Measurements from ENCODE around the gene ASMTL. TPM values are rescaled to one million over a fixed set of nuclear protein-coding genes. Genes with fewer than 3 reads are reported as not detected.

ASMTL gene
- total and polyA plus RNA-seq, 10 donors = 21.3 to 35.5 (median 27.2) TPM

- Histone ChIP-seq H3K27me3 (replicated peaks in 1 of 7) (no peaks in the 10 kb centered on the region), H3K36me3 (no peaks in the 10 kb centered on the region), H3K4me3 (peak overlapping the region; percentile 24 to 98 (median 63)), H3K27ac (peak overlapping the region; percentile 59 to 97 (median 84)), H3K4me1 (peaks cover 4 to 43% (median 19%) of the 10 kb centered on the region in 6 donors), H3K9me3 (no peaks in the 10 kb centered on the region)
- TF ChIP-seq POLR2A (IDR thresholded peaks at IDR 0.05) = no peak
- peak; percentile 96 to 100 (median 98) for TF ChIP-seq CTCF (IDR thresholded peaks at IDR 0.05 in 8 of 11, conservative IDR thresholded peaks at IDR 0.05 in 3 of 11)
- TF ChIP-seq POLR2AphosphoS5 (IDR thresholded peaks at IDR 0.05) = peak; percentile 66 to 82 (median 68)
- WGBS, 5 donors = 5 to 10% (median 5%) methylated on average over 24 to 45 of the region's 45 CpGs
- peak; percentile 97 for DNase-seq
- intact Hi-C loops (cut with DNase I; ENCODE audit: low total_unique reads) = loop anchor here (10.0 kb wide), 1 partner anchor 121 kb away; no protein-coding TSS in a partner anchor
These were observed 1.5 kb upstream of the ASMTL start for GRCh38 chrX:1453951-1454785.

- intact Hi-C loops (cut with DNase I; ENCODE audit: low total_unique reads) = loop anchor here (10.0 kb wide), 1 partner anchor 121 kb away; no protein-coding TSS in a partner anchor
- 0 to 1% (median 0%) methylated on average over 3 to 34 of the region's 34 CpGs for WGBS, 5 donors
- H3K4me1 ChIP-seq = peaks cover 4 to 43% (median 19%) of the 10 kb centered on the region in 6 donors
- peak overlapping the region; percentile 77 to 97 (median 93) for H3K27ac ChIP-seq
- peak; percentile 28 to 73 (median 33) for TF ChIP-seq POLR2AphosphoS5 (IDR thresholded peaks at IDR 0.05)
- TF ChIP-seq CTCF (IDR thresholded peaks at IDR 0.05 in 8 of 11, conservative IDR thresholded peaks at IDR 0.05 in 3 of 11) = no peak
- TF ChIP-seq POLR2A (IDR thresholded peaks at IDR 0.05) = peak in 1 of 3 donors; percentile 39
- peak; percentile 97 for DNase-seq
- H3K36me3 ChIP-seq = no peaks in the 10 kb centered on the region
- no peaks in the 10 kb centered on the region for H3K9me3 ChIP-seq
- peak overlapping the region; percentile 33 to 98 (median 66) for H3K4me3 ChIP-seq
- no peaks in the 10 kb centered on the region for H3K27me3 ChIP-seq (replicated peaks in 1 of 7)
These were observed 680 bp upstream of the ASMTL start for GRCh38 chrX:1453395-1453783.

DNA sequence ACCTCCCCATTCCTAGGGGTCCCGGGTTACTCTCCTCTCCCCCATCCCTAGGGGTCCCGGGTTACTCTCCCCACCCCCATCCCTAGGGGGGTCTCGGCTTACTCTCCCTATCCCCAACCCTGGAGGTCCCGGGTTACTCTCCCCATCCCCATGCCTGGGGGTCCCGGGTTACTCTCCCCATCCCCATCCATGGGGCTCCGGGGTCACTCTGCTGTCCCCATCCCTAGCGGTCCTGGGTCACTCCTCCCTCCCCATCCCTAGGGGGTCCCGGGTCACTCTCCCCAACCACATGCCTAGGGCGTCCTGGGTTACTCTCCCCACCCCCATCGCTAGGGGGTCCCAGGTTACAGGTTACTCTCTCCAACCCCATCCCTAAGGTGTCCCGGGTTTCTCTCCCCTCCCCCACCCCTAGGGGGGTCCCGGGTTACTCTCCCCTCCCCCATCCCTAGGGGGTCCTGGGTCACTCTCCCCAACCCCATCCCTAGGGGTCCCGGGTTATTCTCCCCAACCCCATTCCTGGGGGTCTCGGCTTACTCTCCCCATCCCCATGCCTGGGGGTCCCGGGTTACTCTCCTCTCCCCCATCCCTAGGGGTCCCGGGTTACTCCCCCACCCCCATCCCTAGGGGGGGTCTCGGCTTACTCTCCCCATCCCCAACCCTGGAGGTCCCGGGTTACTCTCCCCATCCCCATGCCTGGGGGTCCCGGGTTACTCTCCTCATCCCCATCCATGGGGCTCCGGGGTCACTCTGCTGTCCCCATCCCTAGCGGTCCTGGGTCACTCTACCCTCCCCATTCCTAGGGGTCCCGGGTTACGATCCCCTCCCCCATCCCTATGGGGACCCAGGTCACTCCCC is 821 bp downstream of the ASMTL start:
- no peaks in the 10 kb centered on the region for H3K36me3 ChIP-seq
- WGBS, 5 donors = 25 to 32% (median 30%) methylated on average over 23 of the region's 23 CpGs
- intact Hi-C loops (cut with DNase I; ENCODE audit: low total_unique reads) = loop anchor here (10.0 kb wide), 1 partner anchor 123 kb away; no protein-coding TSS in a partner anchor
- H3K4me1 ChIP-seq = peaks cover 4 to 43% (median 19%) of the 10 kb centered on the region in 6 donors
- H3K27me3 ChIP-seq (replicated peaks in 1 of 7) = no peaks in the 10 kb centered on the region
- H3K9me3 ChIP-seq = peaks cover 0 to 10% (median 0%) of the 10 kb centered on the region in 8 donors
- peak; percentile 87 for DNase-seq
- H3K4me3 ChIP-seq = peak overlapping the region; percentile 70 to 98 (median 86)
- H3K27ac ChIP-seq = peak overlapping the region in 7 of 8 donors; percentile 63 to 97 (median 95)
- TF ChIP-seq CTCF (IDR thresholded peaks at IDR 0.05 in 8 of 11, conservative IDR thresholded peaks at IDR 0.05 in 3 of 11) = no peak
- TF ChIP-seq POLR2A (IDR thresholded peaks at IDR 0.05) = no peak
- TF ChIP-seq POLR2AphosphoS5 (IDR thresholded peaks at IDR 0.05) = no peak
